WTC11 (cell line): ENCODE results near the gene SDHAF4.

ENCODE experiments used
- ATF3 ChIP-seq: sonication (generic); formaldehyde crosslinking; conservative IDR thresholded peaks from 2 replicates; pipeline ENCODE4 v1.8.1; 2022; ENCODE audit warnings: mild to moderate bottlenecking, missing genetic modification reagents
- CTCF ChIP-seq: fragments of 200-600 bp; IDR thresholded peaks from 2 replicates; pipeline ENCODE4 v1.8.0; 2022; ENCODE audit warnings: antibody characterized with exemption
- NR1H2 ChIP-seq: sonication (generic); formaldehyde crosslinking; IDR thresholded peaks from 2 replicates; pipeline ENCODE4 v1.9.0; 2021; ENCODE audit warnings: mild to moderate bottlenecking, moderate library complexity, missing genetic modification reagents
- NR3C1 ChIP-seq: sonication (generic); formaldehyde crosslinking; conservative IDR thresholded peaks from 2 replicates; pipeline ENCODE4 v1.8.1; 2023; ENCODE audit warnings: low read depth, mild to moderate bottlenecking, missing genetic modification reagents
- TF ChIP-seq, protein P1 (sequence below): sonication (generic); formaldehyde crosslinking; IDR thresholded peaks from 2 replicates; pipeline ENCODE4 v1.8.1; 2023; ENCODE audit warnings: mild to moderate bottlenecking, missing genetic modification reagents, borderline replicate concordance

DNA sequence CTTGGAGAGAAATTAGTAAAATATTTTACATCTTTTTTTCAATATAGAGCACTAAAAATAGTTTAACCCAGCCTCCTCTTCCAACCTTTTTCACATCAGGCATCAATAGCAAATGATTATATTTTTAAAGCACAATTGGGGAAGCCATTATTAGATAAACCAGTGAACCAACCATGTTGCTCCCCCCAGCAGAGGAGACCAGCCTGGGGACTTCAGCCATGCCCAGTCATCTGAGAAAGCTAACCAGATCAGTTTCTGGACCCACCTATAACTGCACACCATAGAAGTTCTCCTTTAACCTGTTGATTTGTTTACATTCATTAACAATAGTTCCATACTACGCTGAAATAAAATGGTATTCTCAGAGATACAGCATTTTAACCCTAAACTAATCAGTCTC lies 13.8 kb upstream of the SDHAF4 start:
- no peak for TF ChIP-seq CTCF
- no peak for TF ChIP-seq NR1H2 (CRISPR knock-in tag)
- TF ChIP-seq NR3C1 (CRISPR knock-in tag): no peak
- TF ChIP-seq, protein P1, sequence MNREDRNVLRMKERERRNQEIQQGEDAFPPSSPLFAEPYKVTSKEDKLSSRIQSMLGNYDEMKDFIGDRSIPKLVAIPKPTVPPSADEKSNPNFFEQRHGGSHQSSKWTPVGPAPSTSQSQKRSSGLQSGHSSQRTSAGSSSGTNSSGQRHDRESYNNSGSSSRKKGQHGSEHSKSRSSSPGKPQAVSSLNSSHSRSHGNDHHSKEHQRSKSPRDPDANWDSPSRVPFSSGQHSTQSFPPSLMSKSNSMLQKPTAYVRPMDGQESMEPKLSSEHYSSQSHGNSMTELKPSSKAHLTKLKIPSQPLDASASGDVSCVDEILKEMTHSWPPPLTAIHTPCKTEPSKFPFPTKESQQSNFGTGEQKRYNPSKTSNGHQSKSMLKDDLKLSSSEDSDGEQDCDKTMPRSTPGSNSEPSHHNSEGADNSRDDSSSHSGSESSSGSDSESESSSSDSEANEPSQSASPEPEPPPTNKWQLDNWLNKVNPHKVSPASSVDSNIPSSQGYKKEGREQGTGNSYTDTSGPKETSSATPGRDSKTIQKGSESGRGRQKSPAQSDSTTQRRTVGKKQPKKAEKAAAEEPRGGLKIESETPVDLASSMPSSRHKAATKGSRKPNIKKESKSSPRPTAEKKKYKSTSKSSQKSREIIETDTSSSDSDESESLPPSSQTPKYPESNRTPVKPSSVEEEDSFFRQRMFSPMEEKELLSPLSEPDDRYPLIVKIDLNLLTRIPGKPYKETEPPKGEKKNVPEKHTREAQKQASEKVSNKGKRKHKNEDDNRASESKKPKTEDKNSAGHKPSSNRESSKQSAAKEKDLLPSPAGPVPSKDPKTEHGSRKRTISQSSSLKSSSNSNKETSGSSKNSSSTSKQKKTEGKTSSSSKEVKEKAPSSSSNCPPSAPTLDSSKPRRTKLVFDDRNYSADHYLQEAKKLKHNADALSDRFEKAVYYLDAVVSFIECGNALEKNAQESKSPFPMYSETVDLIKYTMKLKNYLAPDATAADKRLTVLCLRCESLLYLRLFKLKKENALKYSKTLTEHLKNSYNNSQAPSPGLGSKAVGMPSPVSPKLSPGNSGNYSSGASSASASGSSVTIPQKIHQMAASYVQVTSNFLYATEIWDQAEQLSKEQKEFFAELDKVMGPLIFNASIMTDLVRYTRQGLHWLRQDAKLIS (CRISPR knock-in tag): no peak
- no peak for TF ChIP-seq ATF3
